ENCODE data around the gene DNAJC25. TPM values are rescaled to one million over a fixed set of nuclear protein-coding genes. Genes with fewer than 3 reads are reported as not detected.

DNAJC25 gene
- total RNA-seq, 6 experiments from 2014 or later: 9.6 to 11.5 (median 10.3) TPM

DNA sequence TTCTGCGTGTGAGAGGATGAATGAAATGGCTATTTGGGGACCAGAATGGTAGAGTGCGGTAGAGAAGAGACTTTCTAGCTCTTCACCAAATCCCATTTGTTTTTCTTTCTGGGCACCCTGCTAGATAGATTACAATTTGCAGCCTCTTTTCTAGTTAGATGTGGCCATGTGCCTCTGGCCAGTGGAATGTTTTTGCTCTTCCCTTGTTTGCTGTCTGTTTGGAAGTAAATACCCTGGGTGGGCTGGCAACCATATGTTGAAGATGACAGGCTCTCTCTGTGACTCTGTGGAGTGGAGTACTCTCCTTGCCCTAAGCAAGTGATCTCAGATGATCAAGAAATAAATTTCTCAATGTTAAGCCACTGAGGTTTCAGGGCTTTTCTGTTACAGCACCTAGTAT, 43.2 kb downstream of the DNAJC25 start:
- TF ChIP-seq, protein P1, sequence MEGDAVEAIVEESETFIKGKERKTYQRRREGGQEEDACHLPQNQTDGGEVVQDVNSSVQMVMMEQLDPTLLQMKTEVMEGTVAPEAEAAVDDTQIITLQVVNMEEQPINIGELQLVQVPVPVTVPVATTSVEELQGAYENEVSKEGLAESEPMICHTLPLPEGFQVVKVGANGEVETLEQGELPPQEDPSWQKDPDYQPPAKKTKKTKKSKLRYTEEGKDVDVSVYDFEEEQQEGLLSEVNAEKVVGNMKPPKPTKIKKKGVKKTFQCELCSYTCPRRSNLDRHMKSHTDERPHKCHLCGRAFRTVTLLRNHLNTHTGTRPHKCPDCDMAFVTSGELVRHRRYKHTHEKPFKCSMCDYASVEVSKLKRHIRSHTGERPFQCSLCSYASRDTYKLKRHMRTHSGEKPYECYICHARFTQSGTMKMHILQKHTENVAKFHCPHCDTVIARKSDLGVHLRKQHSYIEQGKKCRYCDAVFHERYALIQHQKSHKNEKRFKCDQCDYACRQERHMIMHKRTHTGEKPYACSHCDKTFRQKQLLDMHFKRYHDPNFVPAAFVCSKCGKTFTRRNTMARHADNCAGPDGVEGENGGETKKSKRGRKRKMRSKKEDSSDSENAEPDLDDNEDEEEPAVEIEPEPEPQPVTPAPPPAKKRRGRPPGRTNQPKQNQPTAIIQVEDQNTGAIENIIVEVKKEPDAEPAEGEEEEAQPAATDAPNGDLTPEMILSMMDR (IDR thresholded peaks at IDR 0.05): no peak
- peaks cover 1% of the 10 kb centered on the region for H3K27me3 Mint-ChIP-seq (ENCODE audit: insufficient read depth)
- H3K36me3 Mint-ChIP-seq (ENCODE audit: low read depth): peaks cover 23% of the 10 kb centered on the region
- H3K4me1 Mint-ChIP-seq (ENCODE audit: low read depth): no peaks in the 10 kb centered on the region
- H3K9me3 Mint-ChIP-seq: no peaks in the 10 kb centered on the region
- H3K27ac Mint-ChIP-seq: no peak overlapping the region
- no peak for DNase-seq
- no peak overlapping the region for H3K4me3 Mint-ChIP-seq

DNA sequence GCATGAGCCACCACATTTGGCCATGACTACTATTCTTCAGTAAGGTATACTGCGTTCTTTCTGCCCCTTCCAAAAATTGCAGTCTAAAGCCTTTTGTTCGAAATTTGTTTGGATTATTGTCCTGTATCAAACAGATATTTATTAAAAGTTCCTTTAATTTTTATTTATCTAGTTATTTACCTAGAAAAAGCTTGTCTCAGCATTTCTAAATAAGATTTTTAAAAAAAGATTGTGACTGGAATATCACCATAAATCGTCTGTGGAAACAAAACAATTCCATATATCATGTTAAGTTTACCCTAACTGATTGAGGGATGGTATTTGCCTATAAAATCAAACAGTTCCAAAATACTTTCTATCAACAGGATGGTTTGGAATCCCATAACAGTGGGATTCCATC, 45.0 kb downstream of the DNAJC25 start:
- TF ChIP-seq, protein P1 (IDR thresholded peaks at IDR 0.05): no peak
- no peaks in the 10 kb centered on the region for H3K4me1 Mint-ChIP-seq (ENCODE audit: low read depth)
- no peaks in the 10 kb centered on the region for H3K9me3 Mint-ChIP-seq
- no peak overlapping the region for H3K4me3 Mint-ChIP-seq
- DNase-seq: no peak
- no peak overlapping the region for H3K27ac Mint-ChIP-seq
- H3K27me3 Mint-ChIP-seq (ENCODE audit: insufficient read depth): peaks cover 1% of the 10 kb centered on the region
- peaks cover 29% of the 10 kb centered on the region for H3K36me3 Mint-ChIP-seq (ENCODE audit: low read depth)

DNA sequence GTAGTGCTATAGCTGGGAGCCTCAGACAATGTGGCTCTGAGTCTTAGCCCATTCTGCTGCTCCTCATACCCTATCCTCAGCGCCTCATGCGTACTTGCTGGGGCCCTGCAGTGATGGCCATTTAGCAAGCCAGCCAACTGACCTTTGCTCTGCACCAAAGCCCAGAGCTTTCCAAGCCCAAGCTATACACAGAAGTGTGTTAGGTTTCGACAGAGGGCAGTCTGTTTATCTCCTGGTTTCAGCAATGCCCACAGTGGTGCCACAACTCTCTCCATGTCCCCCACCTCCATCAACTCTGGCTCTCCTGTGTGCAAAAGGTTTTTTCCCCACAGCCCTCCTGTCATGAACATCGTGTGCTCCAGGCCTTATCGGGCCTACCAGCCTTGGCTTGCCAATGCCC, 47.2 kb downstream of the DNAJC25 start:
- DNase-seq: no peak
- H3K4me1 Mint-ChIP-seq (ENCODE audit: low read depth): no peaks in the 10 kb centered on the region
- H3K36me3 Mint-ChIP-seq (ENCODE audit: low read depth): peaks cover 28% of the 10 kb centered on the region
- TF ChIP-seq, protein P1 (IDR thresholded peaks at IDR 0.05): no peak
- H3K4me3 Mint-ChIP-seq: no peak overlapping the region
- no peaks in the 10 kb centered on the region for H3K9me3 Mint-ChIP-seq
- H3K27me3 Mint-ChIP-seq (ENCODE audit: insufficient read depth): peaks cover 1% of the 10 kb centered on the region
- no peak overlapping the region for H3K27ac Mint-ChIP-seq

DNA sequence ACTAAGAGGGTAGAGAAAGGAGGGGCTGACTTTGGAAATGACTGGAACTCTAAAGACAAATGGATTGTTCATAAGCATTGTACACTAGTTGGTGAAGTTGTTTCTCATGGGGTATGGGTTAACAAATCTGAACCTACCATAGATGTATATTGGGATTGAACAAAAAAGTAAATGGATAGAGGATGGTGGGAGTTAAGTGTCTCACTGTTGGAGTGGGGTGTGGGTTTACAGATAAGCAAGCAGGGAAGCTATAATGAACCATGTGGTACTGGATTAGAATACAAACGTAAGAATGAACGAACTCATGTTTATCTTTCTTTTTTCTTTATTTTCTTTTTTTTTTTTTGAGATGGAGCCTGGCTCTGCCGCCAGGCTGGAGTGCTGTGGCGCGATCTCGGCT, 48.1 kb downstream of the DNAJC25 start:
- Mint-ChIP-seq H3K27ac (no peak overlapping the region), H3K9me3 (no peaks in the 10 kb centered on the region), H3K36me3 (ENCODE audit: low read depth) (peaks cover 28% of the 10 kb centered on the region), H3K27me3 (ENCODE audit: insufficient read depth) (peaks cover 1% of the 10 kb centered on the region), H3K4me3 (no peak overlapping the region), H3K4me1 (ENCODE audit: low read depth) (no peaks in the 10 kb centered on the region)
- no peak for DNase-seq
- TF ChIP-seq, protein P1 (IDR thresholded peaks at IDR 0.05): no peak

DNA sequence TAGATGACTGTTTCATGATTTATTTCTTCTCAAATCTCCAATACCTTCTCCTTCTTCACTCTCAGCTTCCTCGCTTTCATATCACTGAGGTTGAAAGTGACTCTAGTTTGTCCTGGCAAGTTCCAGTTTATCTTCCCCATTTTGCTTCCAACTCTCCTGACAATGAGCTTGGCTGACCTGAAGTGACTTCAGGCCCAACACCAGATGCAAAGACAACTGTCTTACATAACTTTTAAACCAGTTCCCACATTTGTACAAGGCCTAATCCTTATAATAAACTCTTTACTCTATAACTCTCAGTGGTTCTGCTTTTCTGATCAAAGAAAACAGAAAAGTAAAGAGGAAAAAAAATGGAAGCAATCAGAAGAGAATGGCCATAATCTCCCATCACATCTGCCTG, 52.3 kb downstream of the DNAJC25 start:
- Mint-ChIP-seq H3K4me1 (ENCODE audit: low read depth) (peaks cover 6% of the 10 kb centered on the region; the same call in 1 of the 2 replicates), H3K9me3 (no peaks in the 10 kb centered on the region), H3K27ac (no peak overlapping the region), H3K36me3 (ENCODE audit: low read depth) (peaks cover 18% of the 10 kb centered on the region), H3K27me3 (ENCODE audit: insufficient read depth) (no peaks in the 10 kb centered on the region), H3K4me3 (no peak overlapping the region)
- DNase-seq: no peak
- TF ChIP-seq, protein P1 (IDR thresholded peaks at IDR 0.05): no peak
